HUES64 (cell line): ENCODE results near the gene ALAS2.
"Not testable (repeated sequence)": the region's sequence is repeated elsewhere in the genome, so short reads cannot be mapped to it uniquely, and the experiment has no call there.

Experiments
- H3K27ac ChIP-seq: 2 replicates; pipeline ENCODE4 v1.7.0; 2013; ENCODE audit warnings: low read depth, low read length, inconsistent platforms
- H3K27me3 ChIP-seq: 2 replicates; pipeline ENCODE4 v1.6.1; 2013; ENCODE audit warnings: mild to moderate bottlenecking, low read length; ENCODE audit not compliant: insufficient read depth
- H3K36me3 ChIP-seq: 2 replicates; pipeline ENCODE4 v1.6.1; 2013; ENCODE audit warnings: mild to moderate bottlenecking, low read length; ENCODE audit not compliant: insufficient read depth
- H3K4me1 ChIP-seq: 2 replicates; pipeline ENCODE4 v1.6.1; 2013; ENCODE audit warnings: mild to moderate bottlenecking, low read length, moderate library complexity; ENCODE audit not compliant: insufficient read depth
- H3K4me3 ChIP-seq: 2 replicates; pipeline ENCODE4 v1.5.1; 2013; ENCODE audit warnings: mild to moderate bottlenecking, low read length, moderate library complexity
- H3K9ac ChIP-seq: 2 replicates; pipeline ENCODE4 v1.6.1; 2013; ENCODE audit warnings: mild to moderate bottlenecking, low read depth, low read length
- H3K9me3 ChIP-seq: 2 replicates; pipeline ENCODE4 v1.6.1; 2013; ENCODE audit warnings: low read depth, low read length; ENCODE audit not compliant: insufficient read depth
- WGBS: fragments of 150-250, 120-280 bp; methylation state at CpG from one replicate; pipeline ENCODE4 v1.1.7; 2013; ENCODE audit warnings: missing lambda C conversion rate; 5-methylcytosine and 5-hydroxymethylcytosine counted together

The ALAS2 gene

GRCh38 chrX:55004231-55004630 is 26.5 kb downstream of the ALAS2 start:
- no peaks in the 10 kb centered on the region for H3K27me3 ChIP-seq
- H3K27ac ChIP-seq, result no peak overlapping the region
- no peaks in the 10 kb centered on the region for H3K4me1 ChIP-seq
- 95% methylated on average over 1 of the region's 1 CpG for WGBS
- H3K9ac ChIP-seq, result no peak overlapping the region
- H3K36me3 ChIP-seq, result peaks cover 51% of the 10 kb centered on the region
- H3K9me3 ChIP-seq, result no peaks in the 10 kb centered on the region
- no peak overlapping the region for H3K4me3 ChIP-seq

GRCh38 chrX:54999717-55000598 is 30.8 kb downstream of the ALAS2 start, which contains the start of gene APEX2:
Gene APEX2, plus strand, starts transcription at chrX:55000363. Its CDS starts 60 bp downstream, at chrX:55000423.
- peak within 1 kb of the TSS; percentile 99 for H3K4me3 ChIP-seq
- peaks cover 33% of the 10 kb centered on the region for H3K36me3 ChIP-seq
- H3K27me3 ChIP-seq, result no peaks in the 10 kb centered on the region
- peak within 1 kb of the TSS; percentile 95 for H3K27ac ChIP-seq
- no peaks in the 10 kb centered on the region for H3K9me3 ChIP-seq
- H3K4me1 ChIP-seq, result no peaks in the 10 kb centered on the region
- WGBS, result under 1% methylated on average over 55 of the region's 55 CpGs
- peak within 1 kb of the TSS; percentile 75 for H3K9ac ChIP-seq

- H3K9ac ChIP-seq, result no peak overlapping the region
- no peaks in the 10 kb centered on the region for H3K27me3 ChIP-seq
- H3K36me3 ChIP-seq, result no peaks in the 10 kb centered on the region
- H3K4me3 ChIP-seq, result no peak overlapping the region
- H3K4me1 ChIP-seq, result no peaks in the 10 kb centered on the region
- no peaks in the 10 kb centered on the region for H3K9me3 ChIP-seq
- H3K27ac ChIP-seq, result no peak overlapping the region
Observed at GRCh38 chrX:54995621-54996020, 35.2 kb downstream of the ALAS2 start.

- H3K36me3 ChIP-seq, result no peaks in the 10 kb centered on the region
- 90% methylated on average over 5 of the region's 6 CpGs for WGBS
- no peaks in the 10 kb centered on the region for H3K9me3 ChIP-seq
- no peaks in the 10 kb centered on the region for H3K4me1 ChIP-seq
- no peak overlapping the region for H3K27ac ChIP-seq
- no peaks in the 10 kb centered on the region for H3K27me3 ChIP-seq
- H3K9ac ChIP-seq, result no peak overlapping the region
- H3K4me3 ChIP-seq, result no peak overlapping the region
Observed at GRCh38 chrX:54994668-54995351, 36.0 kb downstream of the ALAS2 start.

GRCh38 chrX:54994099-54994498 is 36.7 kb downstream of the ALAS2 start, which contains the start of gene PFKFB1:
Gene PFKFB1, minus strand, starts transcription at chrX:54994188. Its CDS starts 181 bp downstream, at chrX:54994007.
- H3K9ac ChIP-seq, result no peak within 1 kb of the TSS
- H3K27ac ChIP-seq, result no peak within 1 kb of the TSS
- no peaks in the 10 kb centered on the region for H3K9me3 ChIP-seq
- no peaks in the 10 kb centered on the region for H3K4me1 ChIP-seq
- H3K4me3 ChIP-seq, result no peak within 1 kb of the TSS
- no peaks in the 10 kb centered on the region for H3K27me3 ChIP-seq
- no peaks in the 10 kb centered on the region for H3K36me3 ChIP-seq
- WGBS, result no CpG with 5 or more reads among the region's 2 CpGs

DNA sequence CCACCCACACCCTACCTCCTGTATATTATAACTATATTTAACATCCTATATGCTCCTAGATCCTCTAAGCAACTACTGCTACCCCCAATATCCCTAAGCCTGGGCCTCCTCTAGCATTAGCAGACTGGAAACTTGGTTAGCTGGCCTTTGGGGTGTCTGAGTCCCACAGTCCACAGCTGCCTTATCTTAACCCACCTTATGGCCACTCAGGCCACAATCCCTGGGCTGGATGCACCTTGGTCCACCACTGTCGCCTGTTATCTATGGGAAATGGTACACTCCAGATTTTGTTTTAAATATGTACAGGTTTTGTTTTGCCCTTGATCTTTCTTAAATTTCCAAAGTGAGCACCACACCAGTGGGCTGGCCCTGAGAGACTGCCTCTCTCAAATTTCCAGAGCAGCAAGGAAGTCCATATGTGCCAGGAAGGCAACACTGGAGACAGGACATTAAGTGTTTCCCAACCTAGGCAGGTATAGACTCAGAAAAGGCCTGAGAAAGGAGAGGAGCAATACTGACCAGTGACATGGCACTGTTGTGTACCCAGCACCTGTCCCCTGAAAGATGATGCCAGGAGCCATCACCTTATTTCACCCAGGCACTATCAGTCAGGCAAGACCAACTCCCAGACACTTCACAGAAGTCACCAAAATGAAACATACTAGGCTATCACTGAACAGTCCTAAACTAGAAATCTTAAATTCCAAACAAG is 37.7 kb downstream of the ALAS2 start:
- H3K9ac ChIP-seq, result no peak overlapping the region
- no peak overlapping the region for H3K27ac ChIP-seq
- no peaks in the 10 kb centered on the region for H3K27me3 ChIP-seq
- H3K4me3 ChIP-seq, result no peak overlapping the region
- H3K36me3 ChIP-seq, result no peaks in the 10 kb centered on the region
- H3K4me1 ChIP-seq, result no peaks in the 10 kb centered on the region
- no CpG with 5 or more reads among the region's 1 CpG for WGBS
- no peaks in the 10 kb centered on the region for H3K9me3 ChIP-seq

- Histone ChIP-seq H3K9me3 (no peaks in the 10 kb centered on the region), H3K27me3 (no peaks in the 10 kb centered on the region), H3K4me3 (no peak overlapping the region), H3K36me3 (no peaks in the 10 kb centered on the region), H3K27ac (no peak overlapping the region), H3K4me1 (no peaks in the 10 kb centered on the region), H3K9ac (no peak overlapping the region)
- no CpG with 5 or more reads among the region's 2 CpGs for WGBS
Observed at GRCh38 chrX:54991706-54992105, 39.1 kb downstream of the ALAS2 start.

- H3K27me3 ChIP-seq, H3K36me3 ChIP-seq, H3K4me3 ChIP-seq, H3K27ac ChIP-seq, H3K9me3 ChIP-seq, H3K9ac ChIP-seq, H3K4me1 ChIP-seq: not testable (repeated sequence)
- WGBS, result 100% methylated on average over 1 of the region's 2 CpGs
Observed at GRCh38 chrX:54983306-54983705, 47.5 kb downstream of the ALAS2 start.

DNA sequence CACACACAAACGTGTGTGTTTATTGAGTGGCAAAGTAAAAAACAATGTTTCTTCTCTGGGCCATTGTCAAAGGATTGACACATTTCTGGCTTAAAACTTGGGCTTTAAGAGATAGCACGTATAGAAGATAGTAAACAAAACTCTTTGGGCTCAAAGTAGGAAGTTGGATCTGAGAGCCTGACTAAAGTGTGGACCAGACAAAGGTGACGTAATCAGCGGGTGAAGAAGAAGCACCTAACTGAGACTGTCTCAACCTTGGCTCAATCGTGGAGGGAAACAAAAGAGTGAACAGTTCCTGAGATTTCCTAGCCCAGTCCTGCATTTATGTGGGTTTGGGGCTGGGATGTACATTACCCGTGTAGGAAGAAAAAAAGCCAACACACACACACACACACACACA is 50.4 kb downstream of the ALAS2 start:
- no peaks in the 10 kb centered on the region for H3K27me3 ChIP-seq
- H3K9me3 ChIP-seq, result no peaks in the 10 kb centered on the region
- H3K4me3 ChIP-seq, result no peak overlapping the region
- no peaks in the 10 kb centered on the region for H3K36me3 ChIP-seq
- 82% methylated on average over 5 of the region's 6 CpGs for WGBS
- H3K4me1 ChIP-seq, result no peaks in the 10 kb centered on the region
- no peak overlapping the region for H3K9ac ChIP-seq
- no peak overlapping the region for H3K27ac ChIP-seq

DNA sequence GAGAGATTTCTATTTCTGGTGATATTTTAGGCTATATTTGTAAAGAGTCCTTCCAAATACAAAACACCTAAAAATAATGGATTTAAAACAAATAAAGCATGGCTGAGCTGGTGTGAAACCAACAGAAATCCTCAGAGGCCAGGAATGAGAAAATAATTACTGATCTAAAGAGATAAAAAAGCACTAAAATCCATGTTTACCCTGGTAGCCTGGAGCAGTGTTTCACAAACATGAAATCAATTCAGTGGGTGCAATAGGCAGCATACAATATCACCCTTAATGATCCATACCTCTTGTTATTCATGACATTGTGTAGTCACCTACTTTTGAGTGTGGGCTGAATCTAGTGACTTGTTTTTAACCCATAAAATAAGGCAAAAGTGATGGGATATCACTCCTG is 51.3 kb downstream of the ALAS2 start:
- Histone ChIP-seq H3K27me3 (no peaks in the 10 kb centered on the region), H3K4me3 (no peak overlapping the region), H3K9me3 (no peaks in the 10 kb centered on the region), H3K36me3 (no peaks in the 10 kb centered on the region), H3K9ac (no peak overlapping the region), H3K4me1 (no peaks in the 10 kb centered on the region), H3K27ac (no peak overlapping the region)

- Histone ChIP-seq H3K27ac (no peak overlapping the region), H3K36me3 (no peaks in the 10 kb centered on the region), H3K27me3 (no peaks in the 10 kb centered on the region), H3K9me3 (no peaks in the 10 kb centered on the region), H3K4me1 (no peaks in the 10 kb centered on the region), H3K9ac (no peak overlapping the region), H3K4me3 (no peak overlapping the region)
Observed at GRCh38 chrX:54978448-54978847, 52.3 kb downstream of the ALAS2 start.
